Calu3 (cell line): ENCODE results near the gene PRKCZ. TPM values are rescaled to one million over a fixed set of nuclear protein-coding genes. Genes with fewer than 3 reads are reported as not detected.

Experiments used
- BruUV-seq: library from RNA; stranded (reverse); fragments of 400-500 nt; replicated peaks from 2 replicates; lab custom pipeline; 2021; lab: Mats Ljungman, UMichigan
- CTCF ChIA-PET: fragments of 300-600 bp; sonication (Branson Sonifier 250); formaldehyde crosslinking; loops from one replicate; lab custom pipeline; 2022; ENCODE audit warnings: antibody characterized with exemption; lab: Charles Lee
- DNase-seq: peaks from one replicate; pipeline ENCODE4 v3.0.0; 2022
- H3K27ac Mint-ChIP-seq: one replicate; pipeline ENCODE4 v1.8.0; 2022; ENCODE audit warnings: mixed read lengths; ENCODE audit not compliant: unreplicated experiment
- H3K27me3 Mint-ChIP-seq: one replicate; pipeline ENCODE4 v1.8.0; 2022; ENCODE audit warnings: mixed read lengths; ENCODE audit not compliant: unreplicated experiment
- H3K36me3 Mint-ChIP-seq: one replicate; pipeline ENCODE4 v1.8.0; 2022; ENCODE audit warnings: mild to moderate bottlenecking, moderate library complexity, mixed read lengths; ENCODE audit not compliant: insufficient read depth, unreplicated experiment
- H3K4me1 Mint-ChIP-seq: one replicate; pipeline ENCODE4 v1.8.0; 2022; ENCODE audit warnings: mild to moderate bottlenecking, low read depth, mixed read lengths; ENCODE audit not compliant: unreplicated experiment
- H3K4me3 Mint-ChIP-seq: one replicate; pipeline ENCODE4 v1.8.0; 2022; ENCODE audit warnings: mild to moderate bottlenecking, low read depth, moderate library complexity, mixed read lengths; ENCODE audit not compliant: unreplicated experiment
- H3K9me3 Mint-ChIP-seq: one replicate; pipeline ENCODE4 v1.8.0; 2022; ENCODE audit warnings: low read depth, mixed read lengths; ENCODE audit not compliant: unreplicated experiment
- CTCF ChIP-seq: fragments of 200-600 bp; IDR thresholded peaks from one replicate; pipeline ENCODE4 v1.8.0; 2022; ENCODE audit warnings: antibody characterized with exemption; ENCODE audit not compliant: unreplicated experiment
- intact Hi-C: fragments of 100-400 bp; cut with micrococcal nuclease; formaldehyde crosslinking; loops from one replicate; pipeline ENCODE4 v1.10.0; 2022; ENCODE audit not compliant: unreplicated experiment
- total RNA-seq: library from RNA; stranded (reverse); gene quantifications from 2 replicates; pipeline ENCODE4 v1.2.3, GENCODE V29; 2022

Gene PRKCZ
- total RNA-seq, 1 experiment from 2014 or later, result 26.0 TPM

DNA sequence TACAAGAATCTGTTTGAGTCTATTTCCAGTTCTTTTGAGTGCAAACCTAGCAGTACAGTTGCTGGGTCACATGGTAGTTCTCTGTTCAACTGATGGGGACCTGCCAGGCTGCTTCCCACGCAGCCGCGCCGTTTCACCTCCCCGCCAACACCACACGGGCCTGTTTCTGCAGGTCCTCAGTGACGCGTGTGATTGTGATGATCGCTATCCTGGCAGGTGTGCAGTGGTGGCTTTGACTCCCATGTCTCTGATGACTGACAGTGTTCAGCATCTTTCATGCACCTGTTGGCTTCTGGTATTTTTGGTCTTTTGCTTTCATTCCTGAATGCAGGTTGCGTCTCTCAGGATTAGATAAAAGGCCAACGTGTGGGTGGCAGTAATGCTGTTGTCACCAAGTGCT is 102.7 kb downstream of the PRKCZ start:
- no peak for TF ChIP-seq CTCF
- Mint-ChIP-seq H3K36me3 (peaks cover 23% of the 10 kb centered on the region), H3K4me3 (no peak overlapping the region), H3K27ac (no peak overlapping the region), H3K4me1 (no peaks in the 10 kb centered on the region), H3K9me3 (peaks cover 6% of the 10 kb centered on the region), H3K27me3 (no peaks in the 10 kb centered on the region)
- no peak for DNase-seq
- intact Hi-C loops, result no loop called here
- BruUV-seq, result no TSS peak
- CTCF ChIA-PET, result no interaction called here

- Mint-ChIP-seq H3K4me1 (no peaks in the 10 kb centered on the region), H3K36me3 (peaks cover 23% of the 10 kb centered on the region), H3K4me3 (no peak overlapping the region), H3K27me3 (no peaks in the 10 kb centered on the region), H3K9me3 (peaks cover 6% of the 10 kb centered on the region), H3K27ac (no peak overlapping the region)
- intact Hi-C loops, result no loop called here
- no peak for DNase-seq
- TF ChIP-seq CTCF, result no peak
- BruUV-seq, result no TSS peak
- CTCF ChIA-PET, result no interaction called here
Measured at GRCh38 chr1:2154022-2154421, 103.8 kb downstream of the PRKCZ start.

- Mint-ChIP-seq H3K27ac (no peak overlapping the region), H3K4me1 (no peaks in the 10 kb centered on the region), H3K4me3 (no peak overlapping the region), H3K9me3 (peaks cover 6% of the 10 kb centered on the region), H3K27me3 (no peaks in the 10 kb centered on the region), H3K36me3 (peaks cover 23% of the 10 kb centered on the region)
- no peak for DNase-seq
- CTCF ChIA-PET, result no interaction called here
- no TSS peak for BruUV-seq
- TF ChIP-seq CTCF, result no peak
- intact Hi-C loops, result no loop called here
Measured at GRCh38 chr1:2155147-2155598, 105.0 kb downstream of the PRKCZ start.

GRCh38 chr1:2155788-2156187 is 105.6 kb downstream of the PRKCZ start:
- Mint-ChIP-seq H3K4me1 (no peaks in the 10 kb centered on the region), H3K4me3 (no peak overlapping the region), H3K9me3 (peaks cover 6% of the 10 kb centered on the region), H3K36me3 (peaks cover 27% of the 10 kb centered on the region), H3K27ac (no peak overlapping the region), H3K27me3 (no peaks in the 10 kb centered on the region)
- no TSS peak for BruUV-seq
- no peak for TF ChIP-seq CTCF
- no peak for DNase-seq
- CTCF ChIA-PET, result no interaction called here
- intact Hi-C loops, result no loop called here
